IMR-90 (cell line): ENCODE data around the gene CFAP20. TPM values are rescaled to one million over a fixed set of nuclear protein-coding genes. Genes with fewer than 3 reads are reported as not detected.

Experiments used
- ATAC-seq: fragments of 200-7000 bp; cut with Tn5 transposase; 2 replicates; pipeline ENCODE4 v1.9.1; 2020; ENCODE audit warnings: low read depth, mild to moderate bottlenecking, moderate library complexity
- BruUV-seq: library from RNA; stranded (reverse); fragments of 400-500 nt; replicated peaks from 2 replicates; lab custom pipeline; 2021; lab: Mats Ljungman, UMichigan
- CTCF ChIA-PET: fragments of 300-600 bp; formaldehyde crosslinking; extraction: SDS; loops from one replicate; lab custom pipeline; 2021; ENCODE audit warnings: antibody characterized with exemption; lab: Yijun Ruan, JAX
- POLR2A ChIA-PET: fragments of 300-600 bp; sonication (Branson Sonifier 250); formaldehyde crosslinking; loops from one replicate; lab custom pipeline; 2022; ENCODE audit warnings: antibody characterized with exemption; ENCODE audit not compliant: unreplicated experiment; lab: Charles Lee
- DNase-seq: peaks from one replicate; pipeline ENCODE4 v3.0.0; 2013
- H2AFZ ChIP-seq: replicated peaks from 2 replicates; pipeline ENCODE3; 2013; ENCODE audit warnings: low read length, mild to moderate bottlenecking; ENCODE audit not compliant: poor library complexity
- H2AK5ac ChIP-seq: 2 replicates; pipeline ENCODE4 v1.6.1; 2013; ENCODE audit warnings: low read depth, low read length, inconsistent platforms
- H2AK9ac ChIP-seq: replicated peaks from 2 replicates; pipeline ENCODE3; 2013; ENCODE audit warnings: mild to moderate bottlenecking, low read depth, low read length, moderate library complexity; ENCODE audit not compliant: poor library complexity
- H2BK120ac ChIP-seq: 2 replicates; pipeline ENCODE4 v1.6.1; 2013; ENCODE audit warnings: low read depth, low read length, inconsistent platforms
- H2BK15ac ChIP-seq: 3 replicates; pipeline ENCODE4 v1.6.1; 2013; ENCODE audit warnings: low read depth, low read length, inconsistent platforms
- H2BK20ac ChIP-seq: 2 replicates; pipeline ENCODE4 v1.6.1; 2013; ENCODE audit warnings: low read depth, mild to moderate bottlenecking, inconsistent platforms, low read length, moderate library complexity
- H2BK5ac ChIP-seq: 2 replicates; pipeline ENCODE4 v1.6.1; 2013; ENCODE audit warnings: mild to moderate bottlenecking, low read depth, low read length, inconsistent platforms; ENCODE audit not compliant: poor library complexity, severe bottlenecking
- H3K14ac ChIP-seq: replicated peaks from 2 replicates; pipeline ENCODE4 v1.6.1; 2013; ENCODE audit warnings: low read depth, low read length, inconsistent platforms
- H3K18ac ChIP-seq: 2 replicates; pipeline ENCODE4 v1.6.1; 2013; ENCODE audit warnings: low read depth, low read length, control low read depth
- H3K23ac ChIP-seq: 2 replicates; pipeline ENCODE4 v1.6.1; 2013; ENCODE audit warnings: low read depth, low read length, inconsistent platforms
- H3K27ac ChIP-seq: 2 replicates; pipeline ENCODE4 v1.5.1; 2013; ENCODE audit warnings: mild to moderate bottlenecking, control low read depth, low read length; ENCODE audit not compliant: insufficient read depth
- H3K27me3 ChIP-seq: 2 replicates; pipeline ENCODE4 v1.6.1; 2013; ENCODE audit warnings: low read length; ENCODE audit not compliant: control insufficient read depth, insufficient read depth
- H3K36me3 ChIP-seq: 2 replicates; pipeline ENCODE4 v1.6.1; 2013; ENCODE audit warnings: low read length, mixed read lengths; ENCODE audit not compliant: control insufficient read depth, insufficient read depth
- H3K4ac ChIP-seq: 2 replicates; pipeline ENCODE4 v1.6.1; 2013; ENCODE audit warnings: low read depth, low read length, inconsistent platforms
- H3K4me1 ChIP-seq: 2 replicates; pipeline ENCODE4 v1.6.1; 2013; ENCODE audit warnings: low read length, mixed read lengths; ENCODE audit not compliant: control insufficient read depth, insufficient read depth
- H3K4me2 ChIP-seq: 2 replicates; pipeline ENCODE4 v1.6.1; 2013; ENCODE audit warnings: low read depth, mild to moderate bottlenecking, control low read depth, low read length, moderate library complexity
- H3K4me3 ChIP-seq: 2 replicates; pipeline ENCODE4 v1.5.1; 2013; ENCODE audit warnings: low read depth, mild to moderate bottlenecking, control low read depth, low read length, moderate library complexity; ENCODE audit not compliant: insufficient read depth
- H3K56ac ChIP-seq: 2 replicates; pipeline ENCODE4 v1.6.1; 2013; ENCODE audit warnings: low read length, inconsistent platforms; ENCODE audit not compliant: insufficient read depth; ENCODE audit errors: extremely low read depth
- H3K79me1 ChIP-seq, 2 experiments: 2 replicates each; pipeline ENCODE4 v1.6.1; 2013; ENCODE audit warnings: low read length in 2 of 2, inconsistent platforms in 1 of 2, low read depth in 1 of 2
- H3K9ac ChIP-seq: 2 replicates; pipeline ENCODE4 v1.6.1; 2013; ENCODE audit warnings: low read depth, low read length, control low read depth
- H3K9me1 ChIP-seq: 2 replicates; pipeline ENCODE4 v1.6.1; 2013; ENCODE audit warnings: low read length, inconsistent platforms; ENCODE audit not compliant: insufficient read depth
- H3K9me3 ChIP-seq: 2 replicates; pipeline ENCODE4 v1.6.1; 2013; ENCODE audit warnings: low read length; ENCODE audit not compliant: control insufficient read depth, insufficient read depth
- H4K20me1 ChIP-seq: 2 replicates; pipeline ENCODE4 v1.6.1; 2013; ENCODE audit warnings: low read length, inconsistent platforms; ENCODE audit not compliant: insufficient read depth
- H4K5ac ChIP-seq: 2 replicates; pipeline ENCODE4 v1.6.1; 2013; ENCODE audit warnings: mild to moderate bottlenecking, low read depth, low read length, control low read depth
- H4K8ac ChIP-seq, 2 experiments: 2 replicates each; pipeline ENCODE4 v1.6.1; 2013; ENCODE audit warnings: low read depth in 2 of 2, low read length in 2 of 2, control low read depth in 1 of 2, inconsistent platforms in 1 of 2
- H4K91ac ChIP-seq: 2 replicates; pipeline ENCODE4 v1.6.1; 2013; ENCODE audit warnings: low read depth, low read length, inconsistent platforms; ENCODE audit not compliant: insufficient read depth
- WGBS, 2 experiments: methylation state at CpG; one replicate each; pipeline versions ENCODE4 v1.1.5 to v1.1.7; 2013; ENCODE audit warnings: missing lambda C conversion rate in 2 of 2; ENCODE audit not compliant: insufficient read length in 1 of 2; ENCODE audit errors: extremely low coverage in 2 of 2; 5-methylcytosine and 5-hydroxymethylcytosine counted together
- dilution Hi-C: fragments of 300-500 bp; cut with HindIII; formaldehyde crosslinking; loops from one replicate; pipeline ENCODE4 v1.14.3; 2018; ENCODE audit warnings: low sequenced_read_pairs; ENCODE audit not compliant: unreplicated experiment
- in situ Hi-C: fragments of 300-500 bp; cut with MboI; formaldehyde crosslinking; loops from 3 replicates; pipeline ENCODE4 v1.14.3; 2019; ENCODE audit warnings: low sequenced_read_pairs, inconsistent platforms, mixed read lengths
- intact Hi-C: fragments of 100-400 bp; cut with micrococcal nuclease; formaldehyde crosslinking; loops from 2 replicates; pipeline ENCODE4 v1.10.0; 2022
- polyA plus RNA-seq, 3 experiments: library from polyadenylated mRNA; depleted of rRNA; stranded (reverse); fragments of >200 nt; gene quantifications; 2 replicates each; pipeline ENCODE4 v1.2.3, GENCODE V29; 2012; ENCODE audit warnings: low replicate concordance in 1 of 3
- total RNA-seq: library from RNA; depleted of rRNA; stranded (reverse); fragments of >200 nt; gene quantifications from 2 replicates; pipeline ENCODE4 v1.2.3, GENCODE V29; 2012
- TF ChIP-seq, protein P1 (sequence below): conservative IDR thresholded peaks from 2 replicates; pipeline ENCODE4 v1.5.1; 2012; ENCODE audit warnings: mild to moderate bottlenecking, low read depth, low read length, improper control_type of control experiment

The CFAP20 gene
- total and polyA plus RNA-seq, 2 of the 4 experiments (the other 2 are of a cell fraction): 39.1 to 54.0 TPM

DNA sequence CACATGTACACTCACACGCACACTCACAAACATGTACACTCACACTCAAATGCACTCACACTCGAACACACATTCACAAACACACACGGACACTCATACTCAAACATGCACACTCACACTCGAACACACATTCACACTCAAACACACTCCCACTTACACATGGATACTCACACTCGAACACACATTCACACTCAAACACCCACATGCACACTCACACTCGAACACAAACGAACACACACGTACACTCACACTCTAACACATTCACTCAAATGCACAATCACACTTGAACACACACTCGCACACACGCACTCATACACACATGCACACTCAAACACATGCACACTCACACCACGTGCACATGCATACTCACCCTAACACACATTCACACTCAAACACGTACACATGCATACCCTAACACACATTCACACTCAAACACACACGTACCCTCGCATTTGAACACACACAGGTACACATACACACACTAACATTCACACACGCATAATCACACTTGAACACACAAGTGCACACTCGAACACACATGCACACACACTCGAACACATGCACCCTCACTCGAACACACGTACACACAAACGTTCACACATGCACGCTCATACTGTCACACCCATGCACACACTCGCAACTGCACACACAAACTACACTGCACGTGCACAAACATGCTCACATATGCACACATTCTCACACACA is 41.8 kb downstream of the CFAP20 start:
- no peaks in the 10 kb centered on the region for H3K4me1 ChIP-seq
- intact Hi-C loops (no loop called here), dilution Hi-C loops (no loop called here), in situ Hi-C loops (no loop called here)
- ATAC-seq (no peak), DNase-seq (no peak)
- H3K79me1 ChIP-seq: no peaks in the 10 kb centered on the region
- no peaks in the 10 kb centered on the region for H3K9me3 ChIP-seq
- H4K8ac ChIP-seq: no peak overlapping the region
- ChIA-PET CTCF (no interaction called here), POLR2A (no interaction called here)
- BruUV-seq: no TSS peak
- H3K9me1 ChIP-seq: no peaks in the 10 kb centered on the region
- no peak overlapping the region for H2BK20ac ChIP-seq
- H2AFZ ChIP-seq: peak overlapping the region; percentile 53
- no peak overlapping the region for H3K27ac ChIP-seq
- H2BK15ac ChIP-seq: no peak overlapping the region
- H4K5ac ChIP-seq: no peak overlapping the region
- WGBS, 2 experiments: 86 to 100% methylated on average over 6 to 22 of the region's 23 CpGs
- H2BK120ac ChIP-seq: no peak overlapping the region
- no peak overlapping the region for H3K18ac ChIP-seq
- H3K4me3 ChIP-seq: no peak overlapping the region
- H2AK5ac ChIP-seq: no peak overlapping the region
- no peak overlapping the region for H3K23ac ChIP-seq
- no peaks in the 10 kb centered on the region for H3K36me3 ChIP-seq
- H3K4me2 ChIP-seq: no peak overlapping the region
- H3K27me3 ChIP-seq: peaks cover 5% of the 10 kb centered on the region
- peak overlapping the region; percentile 50 for H2BK5ac ChIP-seq
- TF ChIP-seq, protein P1, sequence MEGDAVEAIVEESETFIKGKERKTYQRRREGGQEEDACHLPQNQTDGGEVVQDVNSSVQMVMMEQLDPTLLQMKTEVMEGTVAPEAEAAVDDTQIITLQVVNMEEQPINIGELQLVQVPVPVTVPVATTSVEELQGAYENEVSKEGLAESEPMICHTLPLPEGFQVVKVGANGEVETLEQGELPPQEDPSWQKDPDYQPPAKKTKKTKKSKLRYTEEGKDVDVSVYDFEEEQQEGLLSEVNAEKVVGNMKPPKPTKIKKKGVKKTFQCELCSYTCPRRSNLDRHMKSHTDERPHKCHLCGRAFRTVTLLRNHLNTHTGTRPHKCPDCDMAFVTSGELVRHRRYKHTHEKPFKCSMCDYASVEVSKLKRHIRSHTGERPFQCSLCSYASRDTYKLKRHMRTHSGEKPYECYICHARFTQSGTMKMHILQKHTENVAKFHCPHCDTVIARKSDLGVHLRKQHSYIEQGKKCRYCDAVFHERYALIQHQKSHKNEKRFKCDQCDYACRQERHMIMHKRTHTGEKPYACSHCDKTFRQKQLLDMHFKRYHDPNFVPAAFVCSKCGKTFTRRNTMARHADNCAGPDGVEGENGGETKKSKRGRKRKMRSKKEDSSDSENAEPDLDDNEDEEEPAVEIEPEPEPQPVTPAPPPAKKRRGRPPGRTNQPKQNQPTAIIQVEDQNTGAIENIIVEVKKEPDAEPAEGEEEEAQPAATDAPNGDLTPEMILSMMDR: no peak
- no peak overlapping the region for H3K56ac ChIP-seq
- H2AK9ac ChIP-seq: peak overlapping the region; percentile 42
- no peak overlapping the region for H3K9ac ChIP-seq
- no peak overlapping the region for H3K4ac ChIP-seq
- H3K14ac ChIP-seq: no peak overlapping the region
- H4K20me1 ChIP-seq: no peaks in the 10 kb centered on the region
- H4K91ac ChIP-seq: no peak overlapping the region
